ENCODE measurements around the gene IMPDH1.
"Not testable (repeated sequence)": the region's sequence is repeated elsewhere in the genome, so short reads cannot be mapped to it uniquely, and the experiment has no call there.

Gene IMPDH1

GRCh38 chr7:128409596-128410450 lies at the start of gene IMPDH1:
Gene IMPDH1, minus strand, starts transcription at chr7:128409982. Its CDS starts 81 bp downstream, at chr7:128409901.
- DNase-seq, result peak; percentile 74

GRCh38 chr7:128459394-128459878 lies 49.7 kb upstream of the IMPDH1 start:
- peak; percentile 74 for DNase-seq

- no peak for DNase-seq
These were observed 49.2 kb upstream of the IMPDH1 start for GRCh38 chr7:128458956-128459355.

- DNase-seq, result not testable (repeated sequence)
These were observed 47.6 kb upstream of the IMPDH1 start for GRCh38 chr7:128457385-128457784.

GRCh38 chr7:128456255-128456725 lies 46.5 kb upstream of the IMPDH1 start:
- no peak for DNase-seq

GRCh38 chr7:128455543-128456254 lies 45.9 kb upstream of the IMPDH1 start, which contains the start of gene HILPDA:
Gene HILPDA, plus strand, starts transcription at chr7:128455878. Its CDS starts 1,391 bp downstream, at chr7:128457269.
- DNase-seq, result peak; percentile 91

GRCh38 chr7:128454808-128455542 lies 45.2 kb upstream of the IMPDH1 start:
- no peak for DNase-seq

- DNase-seq, result peak; percentile 67
These were observed 44.3 kb upstream of the IMPDH1 start for GRCh38 chr7:128453836-128454804.

- DNase-seq, result no peak
These were observed 42.8 kb upstream of the IMPDH1 start for GRCh38 chr7:128452552-128452951.

GRCh38 chr7:128450913-128451312 lies 41.1 kb upstream of the IMPDH1 start:
- no peak for DNase-seq

GRCh38 chr7:128450409-128450808 lies 40.6 kb upstream of the IMPDH1 start:
- no peak for DNase-seq

GRCh38 chr7:128448751-128449302 lies 39.0 kb upstream of the IMPDH1 start:
- DNase-seq, result no peak

GRCh38 chr7:128447941-128448564 lies 38.3 kb upstream of the IMPDH1 start:
- no peak for DNase-seq

GRCh38 chr7:128446306-128446705 lies 36.5 kb upstream of the IMPDH1 start:
- no peak for DNase-seq

- no peak for DNase-seq
These were observed 34.2 kb upstream of the IMPDH1 start for GRCh38 chr7:128443831-128444600.

- DNase-seq, result no peak
These were observed 32.6 kb upstream of the IMPDH1 start for GRCh38 chr7:128442356-128442755.

- no peak for DNase-seq
These were observed 27.9 kb upstream of the IMPDH1 start for GRCh38 chr7:128437426-128438332.

GRCh38 chr7:128435327-128435686 lies 25.5 kb upstream of the IMPDH1 start:
- no peak for DNase-seq
